Colonic mucosa (tissue), 4 donors: ENCODE results near the gene TF. TPM values are rescaled to one million over a fixed set of nuclear protein-coding genes. Genes with fewer than 3 reads are reported as not detected.
A peak's percentile ranks its signal among the peaks of the same experiment; 100 is the strongest.

Source experiments
- DNase-seq: peaks from one replicate; pipeline ENCODE4 v3.0.0-alpha.2; 2020
- H3K27ac ChIP-seq: fragments of 200-600 bp; one replicate; pipeline ENCODE4 v1.8.0; 2021
- H3K27me3 ChIP-seq: fragments of 200-600 bp; one replicate; pipeline ENCODE4 v1.8.0; 2021
- H3K36me3 ChIP-seq: fragments of 200-600 bp; one replicate; pipeline ENCODE4 v1.8.0; 2021
- H3K4me1 ChIP-seq: fragments of 200-600 bp; one replicate; pipeline ENCODE4 v1.8.0; 2021; ENCODE audit warnings: mild to moderate bottlenecking
- H3K4me3 ChIP-seq: fragments of 200-600 bp; one replicate; pipeline ENCODE4 v1.8.0; 2021
- H3K9ac ChIP-seq, 2 donors: one replicate each; pipeline ENCODE4 v1.7.0; 2013; ENCODE audit warnings: control low read depth in 2 of 2, low read depth in 2 of 2, low read length in 2 of 2
- H3K9me3 ChIP-seq: fragments of 200-600 bp; one replicate; pipeline ENCODE4 v1.8.0; 2021
- CTCF ChIP-seq: fragments of 200-600 bp; IDR thresholded peaks from one replicate; pipeline ENCODE4 v1.8.0; 2022; ENCODE audit warnings: antibody characterized with exemption, mild to moderate bottlenecking
- intact Hi-C: fragments of 100-400 bp; cut with DNase I; formaldehyde crosslinking; loops from one replicate; pipeline ENCODE4 v1.14.1; 2022
- total RNA-seq, 2 donors: library from RNA; stranded (reverse); fragmentation: NEBNext Ultra II Directional in 1 of 2; extraction: Animal tissue kit (Norgen Biotek cat#: 25700) in 1 of 2; gene quantifications; one replicate each; pipeline ENCODE4 v1.2.1, GENCODE V29; 2021
- donor health status: healthy.
- donor health status: DM: no; HTN: no; CAD: no.
- donor health status: DM: no; HTN: no; CAD: no.

Gene TF
- total RNA-seq, 2 donors from 2014 or later = 3.2 to 18.6 TPM

- no peaks in the 10 kb centered on the region for H3K27me3 ChIP-seq
- no peak overlapping the region for H3K4me3 ChIP-seq
- H3K36me3 ChIP-seq = no peaks in the 10 kb centered on the region
- TF ChIP-seq CTCF = no peak
- H3K4me1 ChIP-seq = no peaks in the 10 kb centered on the region
- no peak overlapping the region for H3K9ac ChIP-seq
- no peaks in the 10 kb centered on the region for H3K9me3 ChIP-seq
- no peak overlapping the region for H3K27ac ChIP-seq
- intact Hi-C loops = no loop called here
- DNase-seq = no peak
These were observed 86.0 kb downstream of the TF start for GRCh38 chr3:133831966-133832801.

GRCh38 chr3:133832802-133833144 lies 86.6 kb downstream of the TF start:
- DNase-seq = no peak
- H3K9me3 ChIP-seq = no peaks in the 10 kb centered on the region
- TF ChIP-seq CTCF = no peak

GRCh38 chr3:133833267-133833666 lies 87.1 kb downstream of the TF start:
- Histone ChIP-seq H3K4me1 (no peaks in the 10 kb centered on the region), H3K4me3 (no peak overlapping the region), H3K27me3 (no peaks in the 10 kb centered on the region), H3K9me3 (no peaks in the 10 kb centered on the region), H3K9ac (no peak overlapping the region), H3K27ac (no peak overlapping the region), H3K36me3 (no peaks in the 10 kb centered on the region)
- intact Hi-C loops = no loop called here
- no peak for TF ChIP-seq CTCF
- no peak for DNase-seq

More at GRCh38 chr3:133832802-133833144, 86.6 kb downstream of the TF start:
- H3K36me3 ChIP-seq = no peaks in the 10 kb centered on the region
- no peak overlapping the region for H3K4me3 ChIP-seq
- H3K9ac ChIP-seq = no peak overlapping the region
- intact Hi-C loops = no loop called here
- H3K4me1 ChIP-seq = no peaks in the 10 kb centered on the region
- H3K27ac ChIP-seq = no peak overlapping the region
- H3K27me3 ChIP-seq = no peaks in the 10 kb centered on the region

GRCh38 chr3:133833880-133834620 lies 87.9 kb downstream of the TF start:
- no peaks in the 10 kb centered on the region for H3K4me1 ChIP-seq
- intact Hi-C loops = no loop called here
- no peak overlapping the region for H3K27ac ChIP-seq
- no peaks in the 10 kb centered on the region for H3K27me3 ChIP-seq
- TF ChIP-seq CTCF = no peak
- H3K36me3 ChIP-seq = no peaks in the 10 kb centered on the region
- H3K9ac ChIP-seq = no peak overlapping the region
- no peaks in the 10 kb centered on the region for H3K9me3 ChIP-seq
- DNase-seq = peak; percentile 9
- H3K4me3 ChIP-seq = no peak overlapping the region

- no peaks in the 10 kb centered on the region for H3K36me3 ChIP-seq
- no peak overlapping the region for H3K9ac ChIP-seq
- intact Hi-C loops = no loop called here
These were observed 88.6 kb downstream of the TF start for GRCh38 chr3:133834621-133835417.

More at GRCh38 chr3:133834621-133835417, 88.6 kb downstream of the TF start:
- H3K4me3 ChIP-seq = no peak overlapping the region
- H3K27ac ChIP-seq = no peak overlapping the region
- no peaks in the 10 kb centered on the region for H3K9me3 ChIP-seq
- H3K27me3 ChIP-seq = no peaks in the 10 kb centered on the region
- no peak for TF ChIP-seq CTCF
- DNase-seq = peak; percentile 8
- H3K4me1 ChIP-seq = no peaks in the 10 kb centered on the region
